ENCODE results near the gene LRRC75A. TPM values are rescaled to one million over a fixed set of nuclear protein-coding genes. Genes with fewer than 3 reads are reported as not detected.
"Not testable (repeated sequence)": the region's sequence is repeated elsewhere in the genome, so short reads cannot be mapped to it uniquely, and the experiment has no call there.

LRRC75A gene
- total RNA-seq, 2 donors from 2014 or later = 0.93 to 2.6 TPM

DNA sequence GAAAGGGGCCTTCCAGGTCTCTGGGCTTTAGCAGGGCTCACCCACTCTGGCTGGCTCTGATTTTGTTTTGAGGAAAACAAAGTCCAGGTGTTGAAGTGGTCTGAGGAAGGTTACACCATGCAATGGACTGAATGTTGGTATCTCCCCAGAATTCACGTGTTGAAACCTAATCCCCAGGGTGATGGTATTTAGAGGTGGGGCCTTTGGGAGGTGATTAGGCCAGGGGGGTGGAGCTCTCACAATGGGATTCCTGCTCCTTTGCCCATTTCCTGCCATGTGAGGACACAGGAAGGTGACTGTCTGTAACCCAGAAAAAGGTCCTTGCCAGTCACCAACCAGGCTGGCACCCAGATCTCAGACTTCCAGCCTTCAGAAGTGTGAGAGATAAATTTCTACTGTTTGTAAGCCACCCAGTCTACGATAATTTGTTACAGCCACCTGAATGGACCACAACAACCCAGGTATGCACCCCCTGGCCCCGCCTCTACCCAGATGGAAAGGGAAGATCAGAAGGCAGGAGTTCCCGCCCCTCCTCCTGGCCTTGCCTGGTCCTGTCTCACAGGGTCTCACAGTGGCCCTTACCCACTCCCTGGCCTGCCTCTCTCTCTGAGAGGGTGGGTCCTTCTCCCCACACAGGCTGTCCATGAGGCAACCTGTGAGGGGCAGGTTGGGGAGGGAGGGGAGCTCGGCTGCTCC lies 32.0 kb downstream of the LRRC75A start:
- Histone ChIP-seq H3K36me3 (no peaks in the 10 kb centered on the region), H3K4me1 (peaks cover 0 to 31% of the 10 kb centered on the region in 2 donors), H3K4me3 (no peak overlapping the region), H3K9me3 (no peaks in the 10 kb centered on the region), H3K27ac (no peak overlapping the region), H3K27me3 (no peaks in the 10 kb centered on the region)
- no peak for DNase-seq (ENCODE audit: low spot score)
- TF ChIP-seq, protein P1, sequence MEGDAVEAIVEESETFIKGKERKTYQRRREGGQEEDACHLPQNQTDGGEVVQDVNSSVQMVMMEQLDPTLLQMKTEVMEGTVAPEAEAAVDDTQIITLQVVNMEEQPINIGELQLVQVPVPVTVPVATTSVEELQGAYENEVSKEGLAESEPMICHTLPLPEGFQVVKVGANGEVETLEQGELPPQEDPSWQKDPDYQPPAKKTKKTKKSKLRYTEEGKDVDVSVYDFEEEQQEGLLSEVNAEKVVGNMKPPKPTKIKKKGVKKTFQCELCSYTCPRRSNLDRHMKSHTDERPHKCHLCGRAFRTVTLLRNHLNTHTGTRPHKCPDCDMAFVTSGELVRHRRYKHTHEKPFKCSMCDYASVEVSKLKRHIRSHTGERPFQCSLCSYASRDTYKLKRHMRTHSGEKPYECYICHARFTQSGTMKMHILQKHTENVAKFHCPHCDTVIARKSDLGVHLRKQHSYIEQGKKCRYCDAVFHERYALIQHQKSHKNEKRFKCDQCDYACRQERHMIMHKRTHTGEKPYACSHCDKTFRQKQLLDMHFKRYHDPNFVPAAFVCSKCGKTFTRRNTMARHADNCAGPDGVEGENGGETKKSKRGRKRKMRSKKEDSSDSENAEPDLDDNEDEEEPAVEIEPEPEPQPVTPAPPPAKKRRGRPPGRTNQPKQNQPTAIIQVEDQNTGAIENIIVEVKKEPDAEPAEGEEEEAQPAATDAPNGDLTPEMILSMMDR (IDR thresholded peaks at IDR 0.05) = no peak

DNA sequence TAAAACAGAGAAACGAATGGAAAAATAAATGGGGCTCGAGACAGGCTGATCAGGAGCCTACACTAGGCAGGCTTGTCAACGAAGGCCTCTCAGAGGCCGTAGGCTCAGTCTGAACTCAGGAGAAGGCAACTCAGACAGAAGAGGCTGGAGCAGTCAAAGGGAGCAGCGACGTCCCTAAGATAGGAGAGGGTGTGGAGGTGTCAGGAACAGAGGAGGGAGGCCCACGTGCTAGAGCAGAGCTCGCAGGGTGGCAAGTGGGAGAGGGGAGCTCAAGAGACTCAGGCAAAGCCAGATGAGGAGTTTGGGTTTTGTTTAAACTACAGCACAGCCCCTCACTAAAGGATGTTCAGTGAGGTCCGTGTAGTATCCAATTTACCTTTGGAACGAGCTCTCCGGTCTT lies 32.7 kb downstream of the LRRC75A start:
- no peaks in the 10 kb centered on the region for H3K9me3 ChIP-seq
- no peak for DNase-seq (ENCODE audit: low spot score)
- H3K4me1 ChIP-seq = peaks cover 0 to 26% of the 10 kb centered on the region in 2 donors
- H3K27me3 ChIP-seq = no peaks in the 10 kb centered on the region
- H3K4me3 ChIP-seq = no peak overlapping the region
- TF ChIP-seq, protein P1 (IDR thresholded peaks at IDR 0.05) = no peak
- H3K36me3 ChIP-seq = no peaks in the 10 kb centered on the region
- no peak overlapping the region for H3K27ac ChIP-seq

GRCh38 chr17:16456742-16457316 lies 35.2 kb downstream of the LRRC75A start:
- Histone ChIP-seq H3K4me1 (peaks cover 0 to 12% of the 10 kb centered on the region in 2 donors), H3K27ac (no peak overlapping the region), H3K4me3 (no peak overlapping the region), H3K27me3 (no peaks in the 10 kb centered on the region), H3K9me3 (no peaks in the 10 kb centered on the region), H3K36me3 (no peaks in the 10 kb centered on the region)
- TF ChIP-seq, protein P1 (IDR thresholded peaks at IDR 0.05) = no peak
- DNase-seq (ENCODE audit: low spot score) = no peak

GRCh38 chr17:16455997-16456741 lies 35.8 kb downstream of the LRRC75A start:
- H3K27ac ChIP-seq = no peak overlapping the region
- peaks cover 0 to 12% of the 10 kb centered on the region in 2 donors for H3K4me1 ChIP-seq
- H3K9me3 ChIP-seq = no peaks in the 10 kb centered on the region
- no peaks in the 10 kb centered on the region for H3K27me3 ChIP-seq
- no peaks in the 10 kb centered on the region for H3K36me3 ChIP-seq
- DNase-seq (ENCODE audit: low spot score) = no peak
- H3K4me3 ChIP-seq = no peak overlapping the region
- TF ChIP-seq, protein P1 (IDR thresholded peaks at IDR 0.05) = no peak

GRCh38 chr17:16453493-16453851 lies 38.5 kb downstream of the LRRC75A start:
- Histone ChIP-seq H3K27ac (no peak overlapping the region), H3K4me1 (no peaks in the 10 kb centered on the region), H3K4me3 (no peak overlapping the region), H3K27me3 (no peaks in the 10 kb centered on the region), H3K36me3 (peaks cover 7% of the 10 kb centered on the region), H3K9me3 (no peaks in the 10 kb centered on the region)
- no peak for DNase-seq (ENCODE audit: low spot score)
- TF ChIP-seq, protein P1 (IDR thresholded peaks at IDR 0.05) = no peak

- H3K27me3 ChIP-seq; H3K4me1 ChIP-seq; H3K27ac ChIP-seq; DNase-seq (ENCODE audit: low spot score); H3K9me3 ChIP-seq; H3K4me3 ChIP-seq; H3K36me3 ChIP-seq: not testable (repeated sequence)
Measured at GRCh38 chr17:16452268-16452667, 39.7 kb downstream of the LRRC75A start.

Measured in right atrium auricular region (tissue), 2 donors.